Heart left ventricle (tissue), 13 donors: ENCODE results near the gene C10orf120.

Experiments used
- POLR2A ChIP-seq, 2 donors: fragments of 450-650 bp; IDR thresholded peaks; one replicate each; pipeline ENCODE4 v1.6.1; 2017; ENCODE audit warnings: antibody characterized with exemption in 2 of 2, mild to moderate bottlenecking in 2 of 2, moderate library complexity in 2 of 2
- TF ChIP-seq, protein P1 (sequence below), 12 donors: fragments of 200-600 bp; sonication (generic) in 4 of 12; IDR thresholded peaks; one replicate each; pipeline versions ENCODE4 v1.5.0 to v1.8.0; 2018 to 2022; ENCODE audit warnings: antibody characterized with exemption in 12 of 12, mild to moderate bottlenecking in 5 of 12
- donor health status: ischemic (EF 13 %, LVEDD 7.1; RV severe dilation, severe dysfunction).
- donor health status: DM: no; HTN: yes; CAD: no.
- donor health status: DM: no; HTN: no; CAD: no.
- donor health status: ischemic (EF 25% LVEDD 6.9; RV normal size, moderate dysfunction).
- donor health status: ischemic (EF 25% LVEDD 5.7; RV mildly dilated, moderate dysfunction).
- donor health status: ischemic (EF 35%, LVEDD 5.7; RV mildly dilated, moderate dysfunction).
- donor health status: nonischemic (EF 11% LVEDD 7.7; RV severe dilation, severe dysfunction).
- donor health status: DM: yes; HTN: yes; CAD: no.
- donor health status: PGD.
- donor health status: ischemic (EF 29% LVEDD 5.4; RV normal size, mild dysfunction).
- donor health status: nonischemic (EF 23%, LVEDD 6.1; RV moderate dilation, normal function).

DNA sequence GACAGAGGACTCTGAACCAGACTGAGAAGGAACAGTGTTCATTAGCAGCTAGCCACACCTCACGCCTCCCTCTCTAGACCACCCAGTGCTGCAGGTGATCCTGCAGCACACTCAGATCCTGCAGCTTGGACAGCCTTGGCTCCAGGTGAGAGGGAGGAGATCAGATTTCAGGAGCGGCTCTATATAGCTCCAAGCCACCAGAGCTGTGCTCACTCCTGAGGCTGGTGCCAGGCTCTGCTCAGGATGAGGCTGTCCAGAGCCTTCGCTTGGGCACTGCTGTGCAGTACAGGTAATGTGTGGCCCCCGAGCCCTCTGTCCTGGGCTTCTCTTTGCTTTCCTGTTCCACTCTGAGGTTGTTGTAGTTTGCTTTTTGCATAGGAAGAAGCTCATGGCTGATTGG is 42.4 kb downstream of the C10orf120 start:
- no peak for TF ChIP-seq POLR2A (IDR thresholded peaks at IDR 0.05)
- TF ChIP-seq, protein P1, sequence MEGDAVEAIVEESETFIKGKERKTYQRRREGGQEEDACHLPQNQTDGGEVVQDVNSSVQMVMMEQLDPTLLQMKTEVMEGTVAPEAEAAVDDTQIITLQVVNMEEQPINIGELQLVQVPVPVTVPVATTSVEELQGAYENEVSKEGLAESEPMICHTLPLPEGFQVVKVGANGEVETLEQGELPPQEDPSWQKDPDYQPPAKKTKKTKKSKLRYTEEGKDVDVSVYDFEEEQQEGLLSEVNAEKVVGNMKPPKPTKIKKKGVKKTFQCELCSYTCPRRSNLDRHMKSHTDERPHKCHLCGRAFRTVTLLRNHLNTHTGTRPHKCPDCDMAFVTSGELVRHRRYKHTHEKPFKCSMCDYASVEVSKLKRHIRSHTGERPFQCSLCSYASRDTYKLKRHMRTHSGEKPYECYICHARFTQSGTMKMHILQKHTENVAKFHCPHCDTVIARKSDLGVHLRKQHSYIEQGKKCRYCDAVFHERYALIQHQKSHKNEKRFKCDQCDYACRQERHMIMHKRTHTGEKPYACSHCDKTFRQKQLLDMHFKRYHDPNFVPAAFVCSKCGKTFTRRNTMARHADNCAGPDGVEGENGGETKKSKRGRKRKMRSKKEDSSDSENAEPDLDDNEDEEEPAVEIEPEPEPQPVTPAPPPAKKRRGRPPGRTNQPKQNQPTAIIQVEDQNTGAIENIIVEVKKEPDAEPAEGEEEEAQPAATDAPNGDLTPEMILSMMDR (IDR thresholded peaks at IDR 0.05), result no peak
